Fibroblast of mammary gland (primary cell): ENCODE data around the gene RETN.

Source experiments
- DNase-seq: peaks from one replicate; pipeline ENCODE4 v3.0.0-alpha.2; 2010; ENCODE audit warnings: low read depth
- H3K4me3 ChIP-seq: 2 replicates; pipeline ENCODE4 v1.5.1; 2011; ENCODE audit warnings: low read depth, mild to moderate bottlenecking, low read length, moderate library complexity; ENCODE audit not compliant: control insufficient read depth
- CTCF ChIP-seq: conservative IDR thresholded peaks from 2 replicates; pipeline ENCODE4 v1.5.1; 2011; ENCODE audit warnings: low read depth, low read length, inconsistent platforms; ENCODE audit not compliant: control insufficient read depth, insufficient read depth

RETN gene

GRCh38 chr19:7674010-7675005 lies 5.5 kb downstream of the RETN start:
- TF ChIP-seq CTCF = no peak
- H3K4me3 ChIP-seq = no peak overlapping the region
- peak; percentile 84 for DNase-seq

GRCh38 chr19:7676376-7676775 lies 7.5 kb downstream of the RETN start:
- DNase-seq = no peak
- H3K4me3 ChIP-seq = no peak overlapping the region
- no peak for TF ChIP-seq CTCF

GRCh38 chr19:7676854-7677253 lies 8.0 kb downstream of the RETN start, which contains the start of gene MCEMP1:
Gene MCEMP1 (plus strand): TSS chr19:7677090. CDS start chr19:7677121, 31 bp downstream.
- TF ChIP-seq CTCF = no peak
- DNase-seq = no peak
- no peak within 1 kb of the TSS for H3K4me3 ChIP-seq

- no peak for TF ChIP-seq CTCF
- H3K4me3 ChIP-seq = no peak overlapping the region
- no peak for DNase-seq
Measured at GRCh38 chr19:7677669-7678311, 8.9 kb downstream of the RETN start.

GRCh38 chr19:7678971-7679751 lies 10.3 kb downstream of the RETN start:
- no peak for DNase-seq
- no peak for TF ChIP-seq CTCF
- no peak overlapping the region for H3K4me3 ChIP-seq

GRCh38 chr19:7679771-7680605 lies 11.1 kb downstream of the RETN start:
- TF ChIP-seq CTCF = no peak
- no peak for DNase-seq
- H3K4me3 ChIP-seq = peak overlapping the region; percentile 21
